ENCODE results near the gene FAM72A. TPM values are rescaled to one million over a fixed set of nuclear protein-coding genes. Genes with fewer than 3 reads are reported as not detected.
"Not testable (repeated sequence)": the region's sequence is repeated elsewhere in the genome, so short reads cannot be mapped to it uniquely, and the experiment has no call there.

Gene FAM72A
- polyA plus RNA-seq (ENCODE audit: insufficient read length) = 5.4 TPM

DNA sequence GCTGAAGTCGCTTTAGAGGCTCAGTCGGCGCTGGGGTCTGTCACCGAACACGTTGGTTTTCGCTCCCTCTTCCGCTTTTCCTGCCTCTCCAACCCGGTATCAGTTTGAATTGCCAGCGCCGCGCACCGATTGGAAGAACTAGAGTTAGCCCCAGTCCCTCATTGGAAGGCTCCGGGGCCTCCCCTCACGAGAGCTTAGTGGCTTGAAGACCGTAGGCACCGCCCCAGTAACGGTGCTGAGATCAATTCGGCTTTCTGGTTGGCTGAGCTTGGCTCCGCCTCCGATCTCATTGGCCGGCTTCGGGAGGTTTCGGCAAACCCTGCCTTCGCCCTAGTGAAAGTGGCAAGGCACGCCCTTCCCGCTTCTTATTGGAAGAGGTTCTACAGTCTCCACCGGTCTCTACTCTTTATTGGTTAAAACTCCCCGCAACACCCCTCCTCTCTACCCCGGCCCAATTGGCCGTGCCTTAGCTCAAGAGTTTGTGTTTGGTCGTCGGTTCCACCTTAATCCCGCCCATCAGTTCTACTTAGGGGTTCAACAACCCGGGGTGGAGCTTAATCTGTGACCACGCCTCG lies at the start of gene FAM72A:
FAM72A (minus strand) TSS at position 51 of the 575 bp plus-strand sequence. CDS start 814 bp downstream, outside the sequence.
- DNase-seq = peak; percentile 95

DNA sequence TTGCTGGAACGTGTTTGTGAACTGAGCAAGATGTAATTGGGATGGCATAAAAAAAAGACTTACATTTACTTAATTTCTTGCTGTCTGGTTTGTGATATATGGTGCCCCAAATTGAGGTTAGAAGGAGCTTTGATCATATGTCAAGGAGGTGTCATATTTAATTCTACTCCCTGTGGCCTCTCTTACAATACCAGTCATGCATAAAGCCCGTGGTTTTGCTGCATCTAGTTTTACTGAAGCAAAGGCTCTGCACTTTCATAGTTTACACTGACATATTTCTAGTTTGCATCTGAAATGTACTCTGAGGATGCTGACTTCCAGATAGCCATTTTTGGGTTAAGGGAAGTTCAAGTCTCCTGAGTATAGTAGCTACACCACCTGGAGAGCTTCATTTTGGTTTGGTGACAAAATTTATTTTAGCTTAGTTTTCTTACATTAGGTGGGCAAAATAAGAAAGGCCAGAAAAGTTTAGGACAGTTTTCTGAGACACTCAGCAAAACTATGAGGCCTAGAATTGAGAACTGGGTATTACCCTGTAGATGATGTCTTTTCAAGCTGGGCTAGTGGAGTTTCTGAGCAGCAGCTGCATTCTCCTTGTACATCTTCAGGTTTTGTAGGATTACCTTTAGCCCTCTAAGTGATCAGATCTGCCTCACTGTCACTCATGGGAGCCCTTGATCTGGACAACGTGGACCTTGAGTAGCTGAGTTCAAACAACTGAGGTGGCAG lies 48.5 kb upstream of the FAM72A start:
- DNase-seq = not testable (repeated sequence)

DNA sequence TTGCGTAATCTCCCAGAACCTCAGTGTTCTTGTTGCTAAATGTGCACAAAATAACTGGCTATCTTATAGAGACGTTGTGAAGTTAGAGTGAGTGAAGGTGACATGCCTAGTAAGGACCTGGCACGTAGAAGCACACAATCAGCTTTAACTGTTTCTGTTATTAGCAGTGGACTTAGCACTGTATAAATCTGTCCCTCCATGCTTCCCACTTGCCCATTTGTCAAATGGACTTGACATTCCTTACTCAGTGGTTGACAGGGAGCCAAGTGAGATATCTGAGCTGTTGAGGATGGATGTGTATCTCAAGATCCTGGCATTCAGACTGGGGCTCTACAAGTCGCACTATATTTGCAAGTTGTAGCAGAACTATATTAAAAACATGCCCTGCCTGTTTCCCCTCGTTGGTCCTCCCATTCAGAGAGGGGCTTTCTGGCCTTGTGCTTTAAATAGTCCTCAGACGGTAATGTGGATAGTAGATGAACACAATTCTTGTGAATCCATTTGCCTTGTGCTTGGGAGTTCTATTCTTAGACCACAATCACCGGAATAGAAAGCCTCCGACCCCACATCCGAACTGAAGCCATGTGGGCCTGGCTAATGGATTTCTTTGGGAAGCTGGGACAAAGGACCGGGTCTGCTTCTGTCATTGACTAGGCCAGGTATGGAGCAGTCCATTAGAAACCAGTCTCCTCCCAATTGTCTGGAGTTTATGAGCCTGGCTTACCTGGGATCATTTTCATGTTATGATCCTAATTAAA lies 43.7 kb upstream of the FAM72A start:
- not testable (repeated sequence) for DNase-seq

DNA sequence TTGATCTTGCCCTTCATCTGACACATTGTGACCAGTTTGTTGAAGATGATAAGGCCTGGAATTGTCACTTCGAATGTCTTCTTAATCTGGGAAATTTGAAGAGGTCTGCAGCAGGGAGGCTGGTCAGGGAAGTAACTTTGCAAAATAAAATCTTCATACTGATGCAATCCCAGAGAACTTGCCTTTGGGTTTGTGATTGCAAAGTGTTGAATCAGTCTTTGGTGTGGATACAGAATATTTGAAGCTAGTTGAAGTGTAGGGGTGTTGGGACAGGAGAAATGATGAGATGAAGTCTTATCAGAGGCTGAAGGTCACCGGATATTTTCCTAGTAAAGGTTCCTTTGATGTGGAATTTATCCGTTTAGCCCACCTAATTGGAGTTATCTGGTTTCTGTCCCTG lies 42.8 kb upstream of the FAM72A start:
- DNase-seq = not testable (repeated sequence)

DNA sequence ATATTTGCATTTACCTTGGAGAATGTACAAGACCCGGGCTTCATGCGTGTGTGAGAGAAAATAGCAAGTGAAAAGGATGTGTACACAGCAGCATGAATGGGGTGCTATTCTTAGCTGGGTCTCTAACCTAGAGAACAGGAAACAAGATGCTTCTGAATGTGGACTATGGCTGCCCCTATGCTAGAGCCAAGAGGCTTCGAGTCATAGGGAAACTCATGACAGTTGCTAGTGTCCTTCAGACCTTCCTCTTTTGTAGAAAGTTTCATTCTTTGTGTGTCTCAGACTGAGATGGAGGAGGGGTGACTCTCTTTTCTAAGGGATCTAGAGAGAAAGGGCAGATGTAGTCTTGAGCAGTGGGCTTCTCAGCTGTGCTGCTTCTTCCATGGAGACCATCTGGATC lies 40.7 kb upstream of the FAM72A start:
- not testable (repeated sequence) for DNase-seq

DNA sequence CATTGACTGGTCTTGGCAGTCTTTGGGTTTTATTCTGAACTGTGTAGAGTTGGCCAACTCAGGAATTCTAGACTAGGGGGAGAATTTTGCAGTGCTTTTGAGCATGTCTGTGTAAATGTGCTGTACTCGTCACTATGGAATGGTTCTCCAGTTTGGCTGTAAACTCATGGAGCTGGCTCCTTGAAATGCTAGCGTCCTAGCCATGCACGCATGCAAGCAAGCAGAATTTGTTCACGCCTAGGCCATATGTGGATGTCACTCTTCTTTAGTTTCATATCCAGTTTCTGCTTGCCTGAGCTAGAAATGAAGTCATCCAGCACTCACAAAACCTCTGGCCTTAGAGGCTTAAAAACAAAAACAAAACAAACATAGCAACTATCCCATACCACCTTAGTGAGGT lies 37.6 kb upstream of the FAM72A start:
- not testable (repeated sequence) for DNase-seq

DNA sequence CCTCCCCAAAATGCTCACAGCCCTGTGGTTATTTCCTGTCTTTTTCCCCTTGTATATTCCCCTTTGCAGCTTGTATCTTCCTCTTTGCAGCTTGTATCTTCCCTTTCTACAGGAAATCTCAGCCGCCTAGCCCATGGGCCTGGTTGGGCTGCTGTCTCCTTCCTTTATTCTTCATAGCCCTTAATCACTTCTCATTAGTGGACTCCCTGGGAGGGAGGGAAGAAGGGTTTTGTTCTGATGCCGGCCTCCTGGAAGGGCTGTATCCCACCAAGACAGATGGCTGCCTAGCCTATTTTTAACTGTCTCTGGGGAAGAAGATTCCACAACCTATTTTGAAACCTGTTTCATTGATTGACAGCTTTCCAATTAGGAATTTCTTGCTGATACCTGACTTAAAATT lies 32.6 kb upstream of the FAM72A start:
- not testable (repeated sequence) for DNase-seq

DNA sequence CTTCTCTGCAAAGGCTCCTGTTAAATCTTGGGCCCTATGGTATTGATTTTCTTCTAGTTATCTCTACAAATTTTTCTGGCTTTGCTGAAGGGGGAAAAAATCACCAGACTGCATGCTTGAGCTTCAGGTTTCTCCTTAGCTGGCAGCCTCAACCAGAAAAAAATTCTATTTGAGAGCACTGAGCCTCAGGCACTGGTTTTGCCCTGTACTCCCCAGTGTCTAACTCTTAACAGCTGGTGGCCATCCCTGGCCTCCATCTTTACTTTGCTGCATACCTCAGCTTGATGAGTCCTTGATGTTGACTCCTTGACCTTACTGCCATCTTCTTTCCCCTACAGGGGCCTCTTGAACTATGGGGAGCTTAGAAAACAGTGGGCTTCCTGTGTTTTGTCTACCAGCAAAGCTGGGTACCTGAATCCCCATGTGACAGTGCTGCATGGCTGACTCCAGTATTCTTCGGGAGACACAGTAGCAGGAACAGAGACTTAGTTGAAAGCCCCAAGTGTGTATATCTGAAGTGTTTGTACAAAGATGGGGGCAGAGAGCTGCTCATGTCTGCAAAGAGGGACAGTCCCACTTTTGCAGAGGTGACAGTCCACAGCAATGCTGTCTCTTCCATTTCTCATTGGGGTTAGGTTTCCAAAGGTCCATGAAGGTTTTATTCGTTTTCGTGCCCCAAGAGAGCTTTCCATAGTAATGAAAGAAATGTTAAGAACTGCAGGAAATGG lies 31.7 kb upstream of the FAM72A start:
- DNase-seq = not testable (repeated sequence)

DNA sequence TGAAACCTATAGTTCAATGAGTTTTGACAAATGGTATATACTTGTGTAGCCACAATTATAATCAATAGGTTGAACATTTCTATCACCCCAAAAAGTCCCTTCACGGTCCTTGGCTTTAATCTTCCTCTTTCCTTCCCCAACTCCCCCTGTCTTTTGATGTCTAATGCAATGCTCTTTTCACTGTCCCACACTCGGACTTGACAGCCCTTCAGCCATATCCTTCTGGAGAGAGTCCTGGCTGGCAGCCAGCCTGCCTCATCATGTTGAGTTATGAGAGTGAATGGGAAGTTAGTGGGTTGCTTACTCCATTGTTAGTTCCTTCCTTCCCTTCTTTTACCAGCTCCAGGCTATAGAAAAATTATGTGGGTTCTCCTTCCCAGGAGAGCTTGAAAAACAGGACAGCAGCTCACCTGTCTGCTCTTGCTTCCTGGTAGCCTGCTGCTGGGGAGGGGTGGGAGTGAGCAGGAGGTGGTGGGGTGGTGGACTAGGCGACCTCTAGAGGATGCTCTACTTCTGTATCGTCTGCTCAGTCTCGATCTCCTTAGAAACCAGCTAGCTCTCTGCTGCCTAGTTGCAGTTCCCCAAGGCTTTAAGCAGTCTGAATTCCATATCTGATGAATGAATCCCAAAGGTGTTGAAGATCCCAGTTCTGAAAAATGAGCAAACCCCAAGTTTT lies 30.5 kb upstream of the FAM72A start:
- not testable (repeated sequence) for DNase-seq

DNA sequence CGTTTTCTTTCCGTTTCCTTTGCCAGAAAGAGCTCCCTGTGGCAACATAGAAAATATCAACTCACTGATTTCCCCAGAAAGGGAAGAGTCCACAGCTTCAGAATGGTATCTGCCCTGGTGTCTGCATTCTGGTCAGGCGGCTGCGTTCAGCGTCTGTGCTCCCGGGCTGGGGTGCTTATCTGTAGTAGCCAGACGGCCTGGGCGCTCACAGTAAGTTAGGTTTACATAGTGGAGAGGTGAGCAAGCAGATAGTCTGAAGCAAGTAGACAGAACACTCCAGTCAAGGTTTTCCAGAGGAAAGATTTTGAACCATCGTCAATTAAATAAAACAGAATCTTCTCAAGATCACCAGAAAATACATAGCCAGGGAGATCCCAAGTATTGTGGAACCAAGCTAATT lies 29.4 kb upstream of the FAM72A start:
- DNase-seq = not testable (repeated sequence)

DNA sequence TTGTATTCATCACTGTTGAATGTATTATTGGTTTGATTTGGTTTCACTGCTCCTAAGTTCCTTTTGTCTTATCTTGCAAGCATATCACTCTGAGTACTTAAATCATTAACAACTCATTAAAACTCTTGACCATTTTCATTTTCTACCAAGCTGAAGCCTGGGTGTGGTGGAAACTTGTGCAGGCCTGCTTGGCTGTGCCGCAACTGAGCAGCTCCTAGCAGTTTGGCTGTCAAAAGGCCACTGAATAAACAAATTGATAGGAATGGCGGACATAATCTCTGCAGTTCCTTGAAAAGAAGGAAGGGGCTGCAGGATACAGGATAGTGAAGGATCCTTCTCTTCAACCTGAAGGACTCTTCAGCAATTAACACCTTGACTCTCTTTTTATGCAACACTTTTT lies 26.6 kb upstream of the FAM72A start:
- DNase-seq = not testable (repeated sequence)

DNA sequence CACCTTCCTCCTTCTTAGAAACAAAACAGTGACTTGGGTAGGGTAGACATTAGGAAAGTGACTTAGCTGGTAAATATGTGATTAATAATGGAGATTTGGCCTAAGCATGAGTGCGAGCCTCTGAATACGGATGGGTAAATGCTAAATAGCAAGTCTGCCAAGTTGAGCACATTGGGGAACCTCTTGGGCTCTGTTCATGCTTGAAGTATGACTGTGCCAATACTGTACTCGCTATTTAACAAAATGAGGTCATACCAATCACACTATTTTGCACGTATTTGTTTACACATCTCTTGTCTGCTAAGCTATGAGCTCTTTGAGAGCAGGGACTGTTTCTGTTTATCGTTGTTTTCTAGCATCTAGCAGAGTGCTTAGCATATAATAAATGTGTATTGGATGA lies 24.2 kb upstream of the FAM72A start:
- DNase-seq = not testable (repeated sequence)

DNA sequence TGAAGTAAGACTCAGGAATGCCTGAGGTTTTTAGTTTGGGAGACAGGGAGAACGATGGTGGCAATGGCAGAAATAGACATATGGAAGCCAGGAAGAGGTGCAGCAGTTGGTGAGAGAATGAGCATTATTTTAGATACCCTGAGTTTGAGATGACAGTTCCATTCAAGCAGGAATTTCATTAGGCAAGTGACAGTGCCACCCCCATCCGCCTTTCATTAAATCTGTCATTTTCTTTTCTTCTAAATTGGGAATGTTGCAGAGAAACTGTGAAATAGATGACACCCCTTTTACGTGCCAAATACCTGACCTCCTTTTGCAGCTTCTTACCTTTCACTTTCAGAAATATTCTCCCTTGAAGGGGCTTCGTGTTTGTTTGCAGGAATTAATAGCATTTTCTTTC lies 22.7 kb upstream of the FAM72A start:
- not testable (repeated sequence) for DNase-seq

DNA sequence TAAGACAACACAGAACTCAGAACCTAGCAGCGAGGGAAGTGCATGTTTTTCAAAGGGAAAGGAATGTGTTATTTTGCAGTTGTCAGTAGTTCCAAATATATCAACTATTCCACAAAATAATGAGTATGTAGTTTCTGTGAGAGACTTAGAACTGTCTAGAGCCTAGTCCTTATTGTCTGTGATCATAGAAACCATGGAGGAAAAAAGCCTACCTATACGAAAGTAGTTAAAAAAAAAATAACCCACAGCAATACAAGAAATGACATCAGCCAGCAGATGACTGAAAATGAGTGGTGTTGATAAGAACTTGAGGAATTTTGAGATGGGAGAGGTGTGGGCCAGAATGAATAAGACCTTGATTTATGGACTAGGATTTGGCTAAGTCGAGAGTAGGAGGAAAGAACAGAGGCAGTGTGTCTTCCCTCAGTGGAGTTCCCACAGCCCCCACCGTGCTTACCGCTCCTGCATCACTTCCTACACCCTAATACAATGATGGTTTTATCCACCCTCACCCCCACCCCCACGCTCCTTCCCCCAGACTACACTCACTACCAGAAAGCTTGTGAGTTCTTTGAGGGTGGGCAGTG lies 21.6 kb upstream of the FAM72A start:
- DNase-seq = not testable (repeated sequence)

DNA sequence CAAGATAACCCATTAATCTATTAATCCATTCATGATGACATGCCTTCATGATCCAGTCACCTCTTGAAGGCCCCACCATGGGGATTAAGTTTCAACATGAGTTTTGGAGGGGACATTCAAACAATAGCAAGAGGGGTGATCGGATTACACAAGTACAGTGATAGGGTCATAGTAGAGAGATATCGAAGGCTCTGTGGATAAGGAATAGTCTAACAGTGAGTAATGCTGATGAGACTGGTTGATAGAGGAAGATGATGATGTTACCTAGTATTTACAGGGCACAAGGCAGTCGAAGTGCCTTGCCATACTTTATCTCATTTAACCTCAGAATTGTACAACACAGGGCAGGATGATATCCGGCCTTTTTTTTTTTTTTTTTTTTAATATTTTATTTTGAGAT lies 18.9 kb upstream of the FAM72A start:
- not testable (repeated sequence) for DNase-seq

DNA sequence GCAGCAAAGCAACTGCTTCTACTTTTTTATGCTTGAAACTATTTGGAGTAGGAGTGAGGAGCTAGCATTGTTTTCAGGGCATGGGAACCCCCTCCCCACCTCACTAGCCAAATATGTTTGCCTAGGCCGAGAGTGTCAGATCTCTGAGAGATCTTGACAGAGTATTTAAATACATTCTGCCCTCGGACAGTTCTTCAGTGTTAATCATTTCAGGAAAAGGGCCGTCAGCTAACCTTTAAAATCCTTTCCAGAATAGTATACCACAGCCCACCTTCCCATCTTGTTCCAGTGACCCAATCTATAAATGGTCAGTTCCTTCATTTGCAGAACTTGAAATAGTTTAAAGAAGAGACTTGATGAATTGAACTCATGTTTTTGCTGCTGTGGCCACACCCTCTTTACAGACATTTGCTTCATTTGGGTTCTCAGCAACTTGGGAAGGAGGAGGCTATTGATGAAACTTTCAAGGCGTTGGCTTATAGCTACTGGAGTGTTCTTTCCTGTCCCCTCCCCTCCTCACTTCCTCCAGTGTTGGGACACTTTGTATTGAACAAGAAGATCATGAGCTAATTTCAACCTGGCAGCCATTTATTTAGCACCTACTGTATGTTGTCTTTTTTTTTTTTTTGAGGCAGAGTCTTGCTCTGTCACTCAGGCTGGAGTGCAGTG lies 17.8 kb upstream of the FAM72A start:
- DNase-seq = not testable (repeated sequence)

DNA sequence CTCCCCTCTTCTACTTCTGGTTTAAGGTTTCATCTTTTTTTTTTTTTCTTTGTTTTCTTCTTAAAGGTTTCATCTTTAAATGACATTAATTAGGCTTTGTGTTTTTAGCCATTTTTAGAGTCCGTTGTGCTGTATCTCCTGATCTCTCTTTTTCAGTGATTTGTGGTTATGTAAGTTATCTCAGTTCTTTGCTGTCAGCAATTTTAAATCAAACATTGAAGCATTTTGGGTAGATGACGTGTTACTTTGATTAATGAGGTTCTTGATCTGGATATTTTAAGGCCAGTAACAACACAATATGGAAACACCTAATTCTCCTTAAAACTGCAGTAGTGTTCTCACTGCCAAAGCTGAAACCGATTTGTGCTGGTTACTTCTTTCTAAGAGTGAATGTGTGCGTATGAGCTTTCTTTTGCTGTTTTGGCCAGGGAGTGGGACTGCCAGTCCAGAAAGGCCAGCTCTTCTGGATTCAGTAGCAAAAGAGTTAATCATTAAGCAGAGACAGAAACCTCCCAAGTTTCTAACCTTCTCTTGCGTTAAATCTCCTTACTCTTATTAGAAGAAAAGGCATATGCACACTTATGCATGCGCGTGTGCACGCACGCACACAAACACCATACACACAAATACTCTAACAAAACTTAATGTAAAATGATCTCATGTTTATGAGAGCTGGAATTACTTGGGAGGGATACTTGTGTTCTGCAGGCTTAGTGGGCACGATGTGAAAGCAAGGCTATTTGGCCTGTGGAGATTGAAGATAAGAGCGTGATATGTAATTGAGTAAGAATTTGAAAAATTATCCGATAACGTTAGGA lies 17.1 kb upstream of the FAM72A start:
- DNase-seq = not testable (repeated sequence)

DNA sequence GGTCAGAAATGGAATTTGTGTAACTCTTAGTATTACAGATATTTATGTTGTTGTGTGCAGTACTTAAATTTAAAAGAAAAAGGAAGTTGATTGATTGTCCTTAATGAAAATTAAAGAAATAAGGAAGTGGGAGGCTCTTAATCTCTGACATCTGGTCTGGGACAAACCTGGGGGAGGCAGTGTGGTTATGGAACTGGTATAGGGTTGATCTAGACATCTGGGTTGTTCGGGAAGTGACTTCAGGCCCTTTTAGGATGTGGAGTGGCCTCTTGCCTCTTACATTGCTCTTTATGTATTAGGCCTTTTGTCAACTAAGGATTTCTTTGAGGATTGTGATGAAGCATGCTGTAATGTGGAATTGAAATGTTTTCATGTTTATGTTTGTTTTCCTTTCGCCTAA lies 16.1 kb upstream of the FAM72A start:
- not testable (repeated sequence) for DNase-seq

DNA sequence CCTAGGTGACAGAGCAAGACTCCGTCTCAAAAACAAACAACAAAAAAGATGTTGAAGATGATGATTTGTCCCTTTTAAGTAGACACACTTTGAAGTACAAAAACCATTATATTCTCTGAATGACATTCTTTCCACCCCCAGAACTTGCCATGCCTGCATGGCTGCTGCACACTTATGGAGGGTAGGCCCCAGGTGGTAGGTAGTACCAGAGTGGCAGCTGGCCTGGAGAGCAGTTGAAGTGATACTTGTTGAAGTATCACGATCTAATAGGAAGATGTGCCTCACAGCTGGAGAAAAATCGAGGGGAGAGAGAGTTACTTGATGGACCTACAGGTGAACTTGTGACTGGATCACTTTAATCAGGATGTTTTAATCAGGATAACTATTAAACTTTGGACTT lies 15.6 kb upstream of the FAM72A start:
- DNase-seq = not testable (repeated sequence)

All from hindlimb muscle (tissue), 1 donor.